ENCODE results near the gene TMEM138. TPM values are rescaled to one million over a fixed set of nuclear protein-coding genes. Genes with fewer than 3 reads are reported as not detected.

Gene TMEM138
- 10 to 100 TPM; 49.0 to 63.1 (median 58.0) TPM for total RNA-seq (2021; fragmentation: NEBNext Ultra II Directional; extraction: Animal tissue kit (Norgen Biotek cat#: 25700))
- long read RNA-seq, transcript TMEM138-201 (5 exons, 1,848 nt) = major isoform, 32 of 42 reads
- long read RNA-seq, partial matches to known transcripts = 1 of 42 reads
- long read RNA-seq, other reads (novel, unspliced or antisense) = 7 of 42 reads

- DNase-seq = peak; percentile 91
- H3K36me3 Mint-ChIP-seq (ENCODE audit: low read depth) = peaks cover 18% of the 10 kb centered on the region
- peak within 1 kb of the TSS; percentile 99 for H3K4me3 Mint-ChIP-seq
- H3K27ac Mint-ChIP-seq = peak within 1 kb of the TSS; percentile 97
- H3K9me3 Mint-ChIP-seq = no peaks in the 10 kb centered on the region; the same call in 1 of the 2 replicates
- TF ChIP-seq CTCF (IDR thresholded peaks at IDR 0.05) = no peak
- peaks cover 50% of the 10 kb centered on the region for H3K4me1 Mint-ChIP-seq (ENCODE audit: low read depth)
- no peaks in the 10 kb centered on the region for H3K27me3 Mint-ChIP-seq (ENCODE audit: insufficient read depth)
Observed at GRCh38 chr11:61361741-61362541, at the start of gene TMEM138, which contains the start of gene CYB561A3. Gene TMEM138 (plus strand): TSS chr11:61362374. CDS start chr11:61364391, 2,017 bp downstream. Gene CYB561A3 (minus strand): TSS chr11:61361882. CDS start chr11:61356713, 5,169 bp downstream.

GRCh38 chr11:61315260-61315659 lies 46.9 kb upstream of the TMEM138 start:
- no peak for TF ChIP-seq CTCF (IDR thresholded peaks at IDR 0.05)

GRCh38 chr11:61325649-61326414 lies 36.3 kb upstream of the TMEM138 start:
- no peak for DNase-seq
- peak overlapping the region; percentile 11 for H3K27ac Mint-ChIP-seq
- peaks cover 51% of the 10 kb centered on the region for H3K36me3 Mint-ChIP-seq (ENCODE audit: low read depth)
- peaks cover 45% of the 10 kb centered on the region for H3K4me1 Mint-ChIP-seq (ENCODE audit: low read depth)
- TF ChIP-seq CTCF (IDR thresholded peaks at IDR 0.05) = no peak
- peaks cover 1% of the 10 kb centered on the region; the same call in 1 of the 2 replicates for H3K27me3 Mint-ChIP-seq (ENCODE audit: insufficient read depth)
- no peak overlapping the region for H3K4me3 Mint-ChIP-seq
- H3K9me3 Mint-ChIP-seq = no peaks in the 10 kb centered on the region

More at GRCh38 chr11:61315260-61315659, 46.9 kb upstream of the TMEM138 start:
- Mint-ChIP-seq H3K9me3 (no peaks in the 10 kb centered on the region), H3K36me3 (ENCODE audit: low read depth) (peaks cover 16% of the 10 kb centered on the region), H3K4me3 (no peak overlapping the region), H3K4me1 (ENCODE audit: low read depth) (no peaks in the 10 kb centered on the region), H3K27ac (peak overlapping the region; percentile 24; the same call in 1 of the 2 replicates), H3K27me3 (ENCODE audit: insufficient read depth) (peaks cover 1% of the 10 kb centered on the region)
- no peak for DNase-seq

GRCh38 chr11:61327669-61328071 lies 34.5 kb upstream of the TMEM138 start:
- H3K27me3 Mint-ChIP-seq (ENCODE audit: insufficient read depth) = peaks cover 1% of the 10 kb centered on the region; the same call in 1 of the 2 replicates
- DNase-seq = peak; percentile 53
- peak overlapping the region; percentile 73 for H3K27ac Mint-ChIP-seq
- H3K4me1 Mint-ChIP-seq (ENCODE audit: low read depth) = peaks cover 60% of the 10 kb centered on the region
- peaks cover 61% of the 10 kb centered on the region for H3K36me3 Mint-ChIP-seq (ENCODE audit: low read depth)
- TF ChIP-seq CTCF (IDR thresholded peaks at IDR 0.05) = no peak
- no peaks in the 10 kb centered on the region for H3K9me3 Mint-ChIP-seq
- no peak overlapping the region; the same call in 1 of the 2 replicates for H3K4me3 Mint-ChIP-seq

GRCh38 chr11:61328351-61328750 lies 33.8 kb upstream of the TMEM138 start:
- no peak for DNase-seq
- TF ChIP-seq CTCF (IDR thresholded peaks at IDR 0.05) = no peak
- H3K27ac Mint-ChIP-seq = peak overlapping the region; percentile 73
- peaks cover 1% of the 10 kb centered on the region; the same call in 1 of the 2 replicates for H3K27me3 Mint-ChIP-seq (ENCODE audit: insufficient read depth)
- no peaks in the 10 kb centered on the region for H3K9me3 Mint-ChIP-seq
- no peak overlapping the region; the same call in 1 of the 2 replicates for H3K4me3 Mint-ChIP-seq
- H3K4me1 Mint-ChIP-seq (ENCODE audit: low read depth) = peaks cover 62% of the 10 kb centered on the region
- peaks cover 55% of the 10 kb centered on the region for H3K36me3 Mint-ChIP-seq (ENCODE audit: low read depth)
